Umbilical cord (tissue), 2 donors: Measurements from ENCODE around the gene MPZL1. TPM values are rescaled to one million over a fixed set of nuclear protein-coding genes. Genes with fewer than 3 reads are reported as not detected.
"Not testable (repeated sequence)": the region's sequence is repeated elsewhere in the genome, so short reads cannot be mapped to it uniquely, and the experiment has no call there.

Experiments
- DNase-seq: peaks from one replicate; pipeline ENCODE4 v3.0.0-alpha.2; 2015; ENCODE audit warnings: low spot score
- total RNA-seq: library from RNA; depleted of rRNA; stranded (reverse); fragments of >200 nt; gene quantifications from one replicate; pipeline ENCODE4 v1.2.3, GENCODE V29; 2014; ENCODE audit warnings: low replicate concordance; ENCODE audit not compliant: insufficient read depth

MPZL1 gene
- total RNA-seq, 1 donor from 2014 or later: 108 TPM

- peak; percentile 37 for DNase-seq
Measured at GRCh38 chr1:167718914-167719691, 2.7 kb upstream of the MPZL1 start.

DNA sequence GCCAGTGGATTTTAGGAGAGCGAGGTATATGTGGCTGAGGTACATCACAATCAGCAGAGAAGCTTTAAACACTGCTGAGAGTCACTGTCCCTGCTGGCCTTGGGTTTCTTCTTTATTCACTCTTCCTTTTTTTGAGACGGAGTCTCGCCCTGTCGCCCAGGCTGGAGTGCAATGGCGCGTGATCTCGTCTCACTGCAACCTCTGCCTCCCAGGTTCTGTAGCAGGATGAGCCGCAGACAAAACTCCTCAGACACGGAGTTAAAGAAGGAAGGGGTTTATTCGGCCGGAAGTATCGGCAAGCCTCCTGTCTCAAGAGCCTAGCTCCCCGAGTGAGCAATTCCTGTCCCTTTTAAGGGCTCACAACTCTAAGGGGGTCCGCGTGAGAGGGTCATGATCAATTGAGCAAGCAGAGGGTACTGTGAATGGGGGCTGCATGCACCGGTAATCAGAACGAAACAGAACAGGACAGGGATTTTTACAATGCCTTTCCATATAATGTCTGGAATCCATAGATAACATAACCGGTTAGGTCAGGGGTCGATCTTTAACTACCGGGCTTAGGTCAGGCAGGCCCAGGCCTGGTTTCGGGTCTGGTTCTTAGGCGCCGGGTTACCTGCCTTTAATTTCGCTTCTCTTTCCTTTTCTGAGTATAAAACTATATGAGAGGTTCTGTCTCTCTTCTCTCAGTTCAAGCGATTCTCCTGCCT is 1.9 kb upstream of the MPZL1 start:
- DNase-seq: not testable (repeated sequence)

DNA sequence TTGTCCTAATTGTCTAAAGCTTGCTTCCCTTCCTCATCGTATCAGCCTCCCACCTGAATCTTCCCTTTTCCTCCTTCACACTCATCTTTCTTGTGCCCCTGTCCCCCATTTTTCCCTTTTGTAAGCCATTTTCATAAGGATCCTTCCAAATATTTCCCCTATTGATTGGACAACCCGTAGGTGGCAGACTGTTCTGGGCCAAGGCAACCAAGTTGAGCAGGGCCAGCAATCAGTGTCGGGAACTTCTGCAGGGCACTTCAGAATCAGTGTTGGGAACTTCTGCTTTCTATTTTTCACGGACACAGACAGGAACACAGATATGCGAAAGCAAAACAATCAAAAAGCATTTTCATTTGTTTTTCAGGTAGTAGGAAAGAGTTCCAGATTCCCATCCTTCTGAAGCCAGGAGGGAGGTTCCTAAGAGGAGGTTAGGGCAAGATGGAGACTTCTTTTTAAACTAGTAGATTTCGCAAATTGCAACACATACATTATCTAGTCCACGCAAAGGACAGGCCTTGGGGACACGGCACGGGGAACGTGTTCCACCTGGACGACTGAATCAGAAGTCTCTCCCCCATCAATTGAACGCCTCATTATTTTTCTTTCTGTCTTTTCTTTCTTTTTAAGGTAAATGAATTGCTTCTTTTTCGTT is 691 bp upstream of the MPZL1 start:
- peak; percentile 63 for DNase-seq

GRCh38 chr1:167722152-167722869 is 529 bp downstream of the MPZL1 start:
- no peak for DNase-seq

GRCh38 chr1:167722870-167723251 is 1.1 kb downstream of the MPZL1 start:
- DNase-seq: no peak

GRCh38 chr1:167723707-167724323 is 2.0 kb downstream of the MPZL1 start:
- DNase-seq: no peak

DNA sequence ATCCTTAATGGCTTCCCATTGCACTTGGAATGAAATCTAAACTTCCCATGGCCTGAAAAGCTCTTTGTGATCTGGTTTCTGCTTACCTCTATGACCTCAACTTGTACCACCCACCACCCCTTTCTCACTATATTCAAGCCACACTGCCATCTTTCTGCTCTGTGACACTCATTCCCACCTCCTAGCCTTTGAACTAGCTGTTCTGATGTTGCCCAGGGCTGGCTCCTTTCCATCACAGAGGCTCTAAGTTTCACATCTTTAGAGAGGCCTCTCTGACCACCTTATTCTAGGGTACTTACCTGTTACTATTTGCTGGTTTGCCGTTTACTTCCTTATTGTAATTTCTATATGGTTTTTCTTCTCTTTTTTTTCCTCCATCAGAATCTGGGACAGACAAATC is 4.2 kb downstream of the MPZL1 start:
- DNase-seq: no peak

- peak; percentile 88 for DNase-seq
Measured at GRCh38 chr1:167728818-167729410, 7.1 kb downstream of the MPZL1 start.

DNA sequence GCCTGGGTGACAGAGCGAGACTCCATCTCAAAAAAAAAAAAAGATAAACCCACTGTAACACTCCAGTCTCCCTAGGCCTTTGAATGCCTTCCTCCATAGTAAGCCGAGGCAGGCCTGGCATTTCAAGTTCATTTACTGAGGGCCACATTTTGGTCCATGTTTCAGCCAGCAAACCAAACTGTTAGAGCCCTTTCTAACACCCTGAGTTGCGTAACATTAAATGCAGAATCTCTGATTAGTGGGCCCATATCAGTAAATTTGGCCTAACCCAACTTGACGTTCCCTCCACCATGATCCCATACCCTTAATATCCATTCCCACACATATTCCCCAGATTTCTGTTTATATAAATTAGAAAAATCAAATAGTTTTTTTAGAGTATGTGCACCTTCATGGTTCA is 12.4 kb downstream of the MPZL1 start:
- no peak for DNase-seq

DNA sequence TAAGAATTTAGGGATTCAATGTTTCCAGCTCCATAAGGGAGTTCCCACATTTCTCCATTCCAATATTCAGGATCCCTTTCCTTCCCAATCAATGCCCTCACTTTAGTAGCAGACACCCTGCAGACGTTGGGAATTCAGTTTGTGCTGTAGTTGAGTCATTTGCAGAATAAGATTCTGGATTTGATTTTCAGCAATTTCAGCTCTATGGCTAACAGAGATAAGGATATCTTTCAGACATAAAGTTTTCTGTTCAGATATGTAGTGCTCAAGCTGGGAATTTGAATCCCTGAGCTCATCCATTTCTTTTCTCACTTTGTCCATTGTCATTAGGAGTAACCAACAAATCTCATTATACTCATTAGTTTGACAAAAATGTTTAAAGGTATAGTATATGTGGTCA is 13.1 kb downstream of the MPZL1 start:
- no peak for DNase-seq

DNA sequence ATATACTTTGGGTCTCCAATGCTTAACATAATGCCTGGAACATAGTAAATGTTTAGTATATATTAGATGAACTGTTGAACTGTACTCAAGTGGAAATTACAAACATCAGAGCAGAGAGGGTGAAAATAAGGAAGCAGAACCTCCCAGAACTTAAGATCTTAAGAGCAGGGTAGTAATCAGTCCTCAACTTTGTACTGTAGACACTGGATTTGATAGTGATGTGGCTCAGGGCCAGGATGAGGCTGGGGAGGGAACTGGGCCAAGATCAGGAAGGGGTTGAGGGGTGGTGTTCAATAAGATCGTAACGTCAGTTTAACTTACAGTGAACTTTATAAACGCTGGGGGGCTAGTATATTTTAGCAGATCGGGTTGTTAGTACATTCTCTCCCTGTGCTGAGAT is 15.4 kb downstream of the MPZL1 start:
- no peak for DNase-seq

DNA sequence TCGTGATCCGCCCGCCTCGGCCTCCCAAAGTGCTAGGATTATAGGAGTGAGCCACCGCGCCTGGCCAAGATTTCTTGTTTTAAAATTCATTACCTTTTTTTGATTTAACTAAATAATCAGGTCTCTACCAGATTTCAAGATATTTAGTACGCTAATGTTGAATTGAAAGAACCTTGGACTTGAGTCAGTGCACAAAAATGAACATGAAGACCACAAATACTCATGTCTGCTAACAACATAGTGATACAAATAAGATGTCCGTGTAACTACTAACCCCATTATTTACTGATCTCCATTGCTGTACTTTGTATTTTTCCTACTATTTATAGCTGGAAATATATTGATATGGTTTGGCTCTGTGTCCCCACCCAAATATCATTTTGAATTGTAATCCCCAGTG is 16.4 kb downstream of the MPZL1 start:
- no peak for DNase-seq

- no peak for DNase-seq
Measured at GRCh38 chr1:167739752-167740151, 18.0 kb downstream of the MPZL1 start.

- DNase-seq: not testable (repeated sequence)
Measured at GRCh38 chr1:167741103-167741502, 19.3 kb downstream of the MPZL1 start.

- not testable (repeated sequence) for DNase-seq
Measured at GRCh38 chr1:167742392-167743057, 20.7 kb downstream of the MPZL1 start.

DNA sequence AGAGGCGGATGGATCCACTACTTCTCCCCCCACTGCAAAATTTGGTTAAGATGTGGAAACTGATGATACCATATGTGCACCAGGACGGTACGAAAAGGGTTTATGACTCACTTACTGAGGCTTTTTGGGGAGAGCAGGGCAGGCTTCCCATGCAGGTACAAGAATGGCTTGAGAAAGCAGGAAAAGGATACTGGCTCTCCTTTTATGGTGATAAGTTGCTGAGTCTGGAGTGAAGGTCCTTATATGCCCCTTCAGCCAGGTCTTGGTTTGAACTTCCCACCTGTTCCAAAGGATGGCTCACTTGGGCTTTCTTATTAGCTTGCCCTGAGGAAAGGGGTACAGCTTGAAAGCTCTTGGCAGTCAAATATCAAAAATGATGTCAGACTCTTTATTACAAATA is 23.1 kb downstream of the MPZL1 start:
- DNase-seq: no peak

GRCh38 chr1:167746013-167746672 is 24.4 kb downstream of the MPZL1 start:
- no peak for DNase-seq

GRCh38 chr1:167746988-167747655 is 25.3 kb downstream of the MPZL1 start:
- no peak for DNase-seq

- DNase-seq: no peak
Measured at GRCh38 chr1:167747988-167748387, 26.2 kb downstream of the MPZL1 start.
